ENCODE measurements around the gene AMPH.
"Not testable (repeated sequence)": the region's sequence is repeated elsewhere in the genome, so short reads cannot be mapped to it uniquely, and the experiment has no call there.

GRCh38 chr7:38344741-38345140 lies 286.4 kb downstream of the AMPH start:
- TF ChIP-seq CTCF (conservative IDR thresholded peaks at IDR 0.05; ENCODE audit: low read depth, low read length); POLR2A (IDR thresholded peaks at IDR 0.05; ENCODE audit: low read depth, low read length); MXI1 (IDR thresholded peaks at IDR 0.05; ENCODE audit: borderline replicate concordance, low read depth, low read length); NFE2L2 (IDR thresholded peaks at IDR 0.05; ENCODE audit: low read depth, low read length); CEBPB (IDR thresholded peaks at IDR 0.05; ENCODE audit: low read depth, low read length); ELK1 (IDR thresholded peaks at IDR 0.05; ENCODE audit: borderline replicate concordance, low read depth, low read length); SMC3 (IDR thresholded peaks at IDR 0.05; ENCODE audit: low read depth, low read length); RAD21 (IDR thresholded peaks at IDR 0.05; ENCODE audit: low read length); MAZ (IDR thresholded peaks at IDR 0.05; ENCODE audit: borderline replicate concordance, low read depth, low read length); RFX5 (IDR thresholded peaks at IDR 0.05; ENCODE audit: low read depth, low read length); USF2 (IDR thresholded peaks at IDR 0.05; ENCODE audit: low read depth, low read length); RCOR1 (IDR thresholded peaks at IDR 0.05; ENCODE audit: insufficient replicate concordance, low read length); CHD1 (IDR thresholded peaks at IDR 0.05; ENCODE audit: low read depth, low read length): not testable (repeated sequence)
